Activated CD4-positive, alpha-beta T cell treated with anti-CD3 and anti-CD28 coated beads for 24 hours (primary cell): Measurements from ENCODE around the gene METTL9.
A peak's percentile ranks its signal among the peaks of the same experiment; 100 is the strongest.
"Not testable (repeated sequence)": the region's sequence is repeated elsewhere in the genome, so short reads cannot be mapped to it uniquely, and the experiment has no call there.

Source experiments
- DNase-seq, 2 donors: peaks; one replicate each; pipeline ENCODE4 v3.0.0-alpha.2; 2020; ENCODE audit warnings: low read depth in 2 of 2

The METTL9 gene

DNA sequence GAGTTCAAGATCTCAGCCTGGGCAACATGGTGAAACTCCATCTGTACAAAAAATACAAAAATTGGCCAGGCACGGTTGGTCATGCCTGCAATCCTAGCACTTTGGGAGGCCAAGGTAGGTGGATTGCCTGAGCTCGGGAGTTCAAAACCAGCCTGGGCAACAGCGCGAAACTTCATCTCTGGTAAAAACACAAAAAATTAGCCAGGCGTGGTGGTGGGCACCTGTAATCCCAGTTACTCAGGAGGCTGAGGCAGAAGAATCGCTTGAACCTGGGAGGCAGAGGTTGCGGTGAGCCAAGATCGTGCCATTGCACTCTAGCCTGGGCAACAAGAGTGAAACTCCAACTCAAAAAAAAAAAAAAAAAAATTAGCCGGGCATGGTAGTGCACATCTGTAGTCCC lies 25.9 kb upstream of the METTL9 start:
- DNase-seq = not testable (repeated sequence)

DNA sequence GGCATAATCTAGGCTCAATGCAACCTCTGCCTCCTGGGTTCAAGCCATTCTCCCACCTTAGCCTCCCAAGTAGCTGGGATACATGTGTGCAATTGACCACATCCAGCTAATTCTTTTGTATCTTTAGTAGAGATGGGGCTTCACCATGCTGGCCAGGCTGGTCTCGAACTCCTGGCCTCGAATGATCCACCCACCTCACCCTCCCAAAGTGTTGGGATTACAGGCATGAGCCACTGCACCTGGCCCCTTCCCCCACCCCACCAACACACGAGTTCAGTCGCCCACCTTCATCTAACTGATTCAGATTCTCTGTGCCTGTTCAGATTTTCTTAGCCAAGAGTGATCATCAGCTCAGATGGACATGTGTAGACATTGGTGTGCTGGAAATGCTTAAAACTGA lies 25.0 kb upstream of the METTL9 start:
- DNase-seq = no peak

GRCh38 chr16:21576323-21576722 lies 23.1 kb upstream of the METTL9 start:
- DNase-seq = not testable (repeated sequence)

- not testable (repeated sequence) for DNase-seq
Measured at GRCh38 chr16:21577487-21577886, 21.9 kb upstream of the METTL9 start.

DNA sequence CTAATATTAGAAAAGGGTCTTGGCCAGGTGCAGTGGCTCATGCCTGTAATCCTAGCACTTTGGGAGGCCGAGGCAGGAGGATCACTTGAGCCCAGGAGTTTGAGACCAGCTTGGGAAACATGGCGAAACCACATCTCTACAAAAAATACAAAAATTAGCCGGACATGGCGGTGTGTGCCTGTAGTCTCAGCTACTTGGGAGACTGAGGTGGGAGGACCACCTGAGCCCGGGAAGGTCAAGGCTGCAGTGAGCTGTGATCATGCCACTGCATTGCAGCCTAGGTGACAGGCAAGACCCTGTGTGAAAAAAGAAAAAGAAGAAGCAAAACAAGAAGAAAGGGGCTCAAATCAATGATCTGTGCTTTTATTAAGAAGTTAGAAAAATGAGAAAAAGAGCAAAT lies 21.1 kb upstream of the METTL9 start:
- DNase-seq = not testable (repeated sequence)

DNA sequence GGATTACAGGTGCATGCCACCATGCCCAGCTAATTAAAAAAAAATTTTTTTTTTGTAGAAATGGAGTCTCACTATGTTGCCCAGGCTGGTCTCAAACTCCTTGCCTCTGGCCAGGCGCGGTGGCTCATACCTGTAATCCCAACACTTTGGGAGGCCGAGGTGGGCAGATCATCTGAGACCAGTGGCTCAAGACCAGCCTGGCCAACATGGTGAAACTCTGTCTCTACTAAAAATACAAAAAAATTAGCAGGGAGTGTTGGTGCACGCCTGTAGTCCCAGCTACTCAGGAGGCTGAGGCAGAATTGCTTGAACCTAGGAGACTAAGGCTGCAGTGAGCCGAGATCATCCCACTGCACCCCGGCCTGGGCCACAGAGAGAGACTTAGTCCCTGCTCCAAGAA lies 19.2 kb upstream of the METTL9 start:
- DNase-seq = not testable (repeated sequence)

GRCh38 chr16:21580807-21581206 lies 18.6 kb upstream of the METTL9 start:
- DNase-seq = no peak

GRCh38 chr16:21584817-21585216 lies 14.6 kb upstream of the METTL9 start:
- no peak for DNase-seq

DNA sequence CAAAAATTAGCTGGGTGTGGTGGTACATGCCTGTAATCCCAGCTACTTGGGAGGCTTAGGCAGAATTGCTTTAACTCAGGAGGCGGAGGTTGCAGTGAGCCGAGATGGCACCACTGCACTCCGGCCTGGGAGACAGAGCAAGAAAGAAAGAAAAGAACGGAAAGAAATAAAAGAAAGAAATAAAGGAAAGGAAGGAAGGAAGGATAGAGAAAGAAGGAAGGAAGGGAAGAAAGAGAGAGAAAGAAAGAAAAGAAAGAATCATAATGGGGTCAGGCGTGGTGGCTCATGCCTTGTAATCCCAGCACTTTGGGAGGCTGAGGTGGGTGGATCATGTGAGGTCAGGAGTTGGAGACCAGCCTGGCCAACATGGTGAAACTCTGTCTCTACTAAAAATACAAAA lies 10.8 kb upstream of the METTL9 start:
- not testable (repeated sequence) for DNase-seq

DNA sequence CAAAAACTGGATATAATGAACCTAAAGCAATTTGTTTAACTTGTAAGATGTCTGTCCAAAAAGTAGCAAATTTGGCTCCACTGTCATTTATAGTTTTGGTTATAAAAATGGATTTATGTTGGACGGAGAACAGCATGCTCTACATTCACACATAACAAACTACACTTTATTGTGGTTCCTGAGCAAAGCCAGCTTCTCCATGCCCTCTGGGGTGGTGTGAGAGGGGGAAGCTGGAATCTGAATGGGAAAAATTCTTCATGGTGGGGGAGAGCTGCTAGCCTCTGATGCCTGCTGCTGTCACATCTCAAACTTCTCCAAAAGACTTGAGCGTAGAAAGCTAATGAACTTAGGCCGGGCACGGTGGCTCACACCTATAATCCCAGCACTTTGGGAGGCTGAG lies 9.8 kb upstream of the METTL9 start:
- no peak for DNase-seq

- DNase-seq = no peak
Measured at GRCh38 chr16:21590287-21590686, 9.1 kb upstream of the METTL9 start.

- DNase-seq = no peak
Measured at GRCh38 chr16:21590796-21591195, 8.6 kb upstream of the METTL9 start.

DNA sequence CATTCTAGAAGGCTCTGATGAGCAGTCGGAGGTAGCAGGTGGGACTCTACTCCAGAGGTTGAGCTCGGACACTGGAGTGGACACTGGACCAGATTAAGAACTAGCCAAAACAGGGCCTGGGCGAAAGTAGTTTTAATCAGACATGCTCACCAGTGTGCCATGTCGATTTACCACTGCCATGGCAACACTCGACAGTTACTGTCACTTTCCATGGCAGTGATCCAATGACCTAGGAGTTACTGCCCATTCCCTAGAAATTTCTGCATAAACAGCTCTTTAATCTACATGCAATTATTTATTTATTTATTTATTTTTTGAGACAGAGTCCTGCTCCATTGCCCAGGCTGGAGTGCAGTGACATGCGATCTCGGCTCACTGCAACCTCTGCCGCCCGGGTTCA lies 7.2 kb upstream of the METTL9 start:
- DNase-seq = no peak

GRCh38 chr16:21593530-21594289 lies 5.7 kb upstream of the METTL9 start:
- no peak for DNase-seq

- no peak for DNase-seq
Measured at GRCh38 chr16:21597561-21598030, 1.8 kb upstream of the METTL9 start.

DNA sequence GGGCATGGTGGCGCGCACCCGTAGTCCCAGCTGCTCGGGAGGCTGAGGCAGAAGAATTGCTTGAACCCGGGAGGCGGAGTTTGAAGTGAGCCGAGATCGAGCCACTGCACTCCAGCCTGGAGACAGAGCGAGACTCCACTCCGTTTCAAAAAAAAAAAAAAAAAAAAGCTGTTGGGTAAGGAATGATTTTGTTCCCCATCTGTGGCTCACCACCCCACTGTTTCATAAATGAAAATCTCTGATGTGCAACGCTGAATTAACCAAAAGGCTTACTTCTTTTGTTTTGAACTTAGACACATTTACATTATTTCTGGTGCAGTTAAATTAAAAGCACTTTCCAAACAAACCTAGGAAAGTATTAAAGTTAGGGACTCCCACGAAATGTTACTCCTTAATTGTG lies 1.2 kb upstream of the METTL9 start:
- no peak for DNase-seq

DNA sequence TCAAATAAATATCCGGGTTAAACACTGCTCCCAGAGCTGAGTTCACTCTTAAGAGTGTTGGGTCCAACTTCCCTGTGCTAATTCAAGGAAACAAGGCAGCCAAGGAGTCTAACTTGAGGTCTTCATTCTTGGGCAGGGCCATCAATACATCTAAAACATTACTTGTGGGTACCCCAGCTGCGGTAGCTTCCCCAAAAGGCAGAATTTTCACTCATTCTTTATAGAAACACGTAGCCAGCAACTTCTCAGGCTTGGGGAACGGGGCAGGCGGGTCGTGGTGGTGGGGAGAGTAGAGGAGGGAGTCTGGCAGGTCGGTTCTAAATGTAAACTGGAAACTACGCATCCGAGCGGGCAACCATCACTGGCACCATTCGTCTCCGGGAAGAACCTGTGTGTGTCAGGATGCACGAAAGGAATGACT lies 666 bp upstream of the METTL9 start:
- DNase-seq = peak in 1 of 2 donors; percentile 12

DNA sequence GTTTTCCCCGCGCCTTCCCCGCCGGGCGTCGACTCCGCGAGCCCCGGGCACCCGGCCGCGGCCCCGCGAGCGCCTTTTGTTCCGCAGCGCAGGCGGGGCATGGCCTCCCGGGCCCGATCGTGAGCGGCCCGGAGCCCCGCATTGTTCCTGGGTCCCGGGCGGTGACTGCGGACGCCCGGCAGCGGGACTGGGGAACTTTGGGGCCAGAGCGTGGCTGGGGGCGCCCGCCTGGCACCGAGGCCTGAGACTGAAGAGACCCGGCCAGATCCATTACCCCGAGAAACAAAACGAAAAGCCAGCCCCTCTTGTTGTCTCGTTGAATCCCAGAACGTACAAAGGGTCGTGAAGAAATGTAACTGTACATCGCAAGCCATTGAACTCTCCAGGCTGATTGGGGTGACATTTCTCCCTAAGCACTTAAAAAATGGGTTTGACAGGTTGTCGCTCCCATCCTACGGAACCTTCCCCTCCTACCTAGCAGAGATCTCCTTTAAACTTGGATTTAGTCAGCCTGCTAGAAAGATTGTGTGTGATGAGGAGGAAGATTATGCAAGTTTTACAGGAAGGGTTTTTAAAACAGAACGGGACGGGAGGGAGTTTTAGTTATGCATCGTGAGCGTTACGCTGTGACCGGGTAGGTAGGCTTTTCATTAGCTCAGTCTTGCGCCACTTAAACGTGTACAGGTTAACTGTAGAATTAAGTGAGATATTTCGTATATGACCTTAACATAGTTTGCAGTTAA lies 825 bp downstream of the METTL9 start:
- DNase-seq = no peak

DNA sequence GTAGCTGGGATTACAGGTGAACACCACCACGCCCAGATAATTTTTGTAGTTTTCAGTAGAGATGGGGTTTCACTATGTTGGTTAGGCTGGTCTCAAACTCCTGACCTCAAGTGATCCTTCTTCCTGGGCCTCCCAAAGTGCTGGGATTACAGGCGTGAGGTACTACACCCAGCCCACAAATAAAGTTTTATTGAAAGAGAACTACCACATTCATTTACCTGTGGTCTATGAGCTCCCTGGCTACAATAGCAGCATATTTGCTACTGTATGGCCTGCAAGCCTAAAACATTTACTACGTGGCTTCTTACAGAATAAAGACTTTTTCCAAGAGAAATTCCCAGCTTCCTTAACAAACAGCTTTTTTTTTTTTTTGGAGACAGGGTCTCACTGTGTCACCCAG lies 3.4 kb downstream of the METTL9 start:
- no peak for DNase-seq

DNA sequence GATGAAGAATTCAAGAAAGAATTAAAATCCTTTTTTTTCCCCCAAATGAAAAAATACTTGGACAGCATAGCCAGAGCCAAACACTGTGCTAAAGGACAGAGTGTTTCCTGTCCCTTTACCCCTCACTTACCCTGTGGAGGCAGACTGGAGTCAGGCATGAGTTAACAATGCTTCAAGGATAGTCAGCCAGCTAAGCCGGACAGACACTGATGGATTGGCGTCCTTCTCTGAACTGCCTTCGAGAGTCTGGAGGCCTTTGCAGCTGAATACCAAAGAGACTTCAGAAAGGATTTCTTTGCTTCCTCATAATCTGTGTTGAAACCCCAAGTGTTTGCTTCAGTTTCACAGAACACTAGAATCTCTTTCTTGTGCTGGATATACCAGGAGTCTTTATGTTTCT lies 4.6 kb downstream of the METTL9 start:
- no peak for DNase-seq

DNA sequence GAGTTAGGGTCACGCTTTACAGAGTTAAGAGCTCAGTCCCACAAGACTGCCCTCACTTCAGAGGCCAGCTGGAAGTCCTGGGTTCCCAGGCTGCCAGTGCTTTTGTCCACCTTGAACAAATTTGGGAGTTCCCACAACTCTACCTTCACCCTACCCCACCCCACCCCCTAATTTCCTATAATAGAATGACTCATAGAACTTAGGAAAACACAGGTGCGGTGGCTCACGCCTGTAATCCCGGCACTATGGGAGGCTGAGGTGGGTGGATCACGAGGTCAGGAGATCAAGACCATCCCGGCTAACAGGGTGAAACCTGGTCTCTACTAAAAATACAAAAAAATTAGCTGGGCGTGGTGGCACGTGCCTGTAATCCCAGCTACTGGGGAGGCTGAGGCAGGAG lies 6.5 kb downstream of the METTL9 start:
- not testable (repeated sequence) for DNase-seq

GRCh38 chr16:21608639-21609328 lies 9.4 kb downstream of the METTL9 start:
- no peak for DNase-seq
